Loucy (cell line): ENCODE measurements around the gene MAST4.

ENCODE experiments used
- EZH2phosphoT487 ChIP-seq: fragments of 200-600 bp; IDR thresholded peaks from 2 replicates; pipeline ENCODE4 v1.6.1; 2018; ENCODE audit warnings: antibody characterized with exemption, mild to moderate bottlenecking, moderate library complexity, borderline replicate concordance
- TF ChIP-seq, protein P1 (sequence below): fragments of 200-600 bp; sonication (generic); conservative IDR thresholded peaks from 2 replicates; pipeline ENCODE4 v1.5.1; 2014; ENCODE audit warnings: mild to moderate bottlenecking, antibody characterized with exemption, low read length

DNA sequence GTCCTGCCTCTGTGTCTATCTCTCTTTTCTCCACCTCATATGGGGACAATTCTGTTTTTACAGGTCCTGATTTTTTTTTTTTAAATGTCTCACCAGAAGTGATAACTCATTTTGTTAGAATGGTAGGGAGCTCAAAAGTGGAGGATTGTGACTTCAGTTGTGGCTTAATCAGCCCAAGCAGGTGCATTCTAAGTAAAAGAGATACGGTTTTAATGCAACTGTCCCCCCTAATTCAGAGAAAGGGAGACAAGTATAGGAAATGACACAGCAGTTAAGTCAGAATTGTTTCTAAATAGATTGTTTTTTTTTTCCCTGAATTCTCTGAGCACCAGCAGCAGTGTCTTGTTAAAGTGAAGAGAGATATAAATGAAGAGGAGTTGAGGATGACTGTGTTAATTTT is 24.5 kb downstream of the MAST4 start:
- TF ChIP-seq, protein P1, sequence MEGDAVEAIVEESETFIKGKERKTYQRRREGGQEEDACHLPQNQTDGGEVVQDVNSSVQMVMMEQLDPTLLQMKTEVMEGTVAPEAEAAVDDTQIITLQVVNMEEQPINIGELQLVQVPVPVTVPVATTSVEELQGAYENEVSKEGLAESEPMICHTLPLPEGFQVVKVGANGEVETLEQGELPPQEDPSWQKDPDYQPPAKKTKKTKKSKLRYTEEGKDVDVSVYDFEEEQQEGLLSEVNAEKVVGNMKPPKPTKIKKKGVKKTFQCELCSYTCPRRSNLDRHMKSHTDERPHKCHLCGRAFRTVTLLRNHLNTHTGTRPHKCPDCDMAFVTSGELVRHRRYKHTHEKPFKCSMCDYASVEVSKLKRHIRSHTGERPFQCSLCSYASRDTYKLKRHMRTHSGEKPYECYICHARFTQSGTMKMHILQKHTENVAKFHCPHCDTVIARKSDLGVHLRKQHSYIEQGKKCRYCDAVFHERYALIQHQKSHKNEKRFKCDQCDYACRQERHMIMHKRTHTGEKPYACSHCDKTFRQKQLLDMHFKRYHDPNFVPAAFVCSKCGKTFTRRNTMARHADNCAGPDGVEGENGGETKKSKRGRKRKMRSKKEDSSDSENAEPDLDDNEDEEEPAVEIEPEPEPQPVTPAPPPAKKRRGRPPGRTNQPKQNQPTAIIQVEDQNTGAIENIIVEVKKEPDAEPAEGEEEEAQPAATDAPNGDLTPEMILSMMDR = no peak
- TF ChIP-seq EZH2phosphoT487 = no peak
